PC-9 (cell line): ENCODE results near the gene PTPRM. TPM values are rescaled to one million over a fixed set of nuclear protein-coding genes. Genes with fewer than 3 reads are reported as not detected.

Source experiments
- BruUV-seq: library from RNA; stranded (reverse); fragments of 400-500 nt; replicated peaks from 2 replicates; lab custom pipeline; 2021; lab: Mats Ljungman, UMichigan
- CTCF ChIA-PET: fragments of 300-600 bp; sonication (Branson Sonifier 250); formaldehyde crosslinking; loops from one replicate; lab custom pipeline; 2022; ENCODE audit warnings: antibody characterized with exemption; lab: Charles Lee
- POLR2A ChIA-PET: fragments of 300-600 bp; sonication (Branson Sonifier 250); formaldehyde crosslinking; loops from one replicate; lab custom pipeline; 2022; ENCODE audit warnings: antibody characterized with exemption; ENCODE audit not compliant: unreplicated experiment; lab: Charles Lee
- DNase-seq, 2 experiments: peaks; one replicate each; pipeline versions ENCODE4 v3.0.0 to v3.0.0-alpha.2; 2015 to 2022; ENCODE audit warnings: mixed read lengths in 1 of 2
- H2AFZ ChIP-seq: fragments of 200-600 bp; sonication (generic); 2 replicates; pipeline ENCODE4 v1.8.1; 2017; ENCODE audit warnings: antibody characterized with exemption
- H3F3A ChIP-seq: fragments of 200-600 bp; sonication (generic); 2 replicates; pipeline ENCODE4 v1.8.1; 2017; ENCODE audit warnings: antibody characterized with exemption, mild to moderate bottlenecking, low read depth; ENCODE audit not compliant: insufficient read depth
- H3K27ac ChIP-seq: fragments of 200-600 bp; sonication (generic); 2 replicates; pipeline ENCODE4 v1.6.1; 2016; ENCODE audit warnings: mixed run types
- H3K27me3 ChIP-seq: fragments of 200-600 bp; sonication (generic); 2 replicates; pipeline ENCODE4 v1.6.1; 2016; ENCODE audit warnings: low read depth, mixed run types; ENCODE audit not compliant: insufficient read depth
- H3K36me3 ChIP-seq: fragments of 200-600 bp; sonication (generic); 2 replicates; pipeline ENCODE4 v1.6.1; 2016; ENCODE audit warnings: low read depth, mixed run types
- H3K4me1 ChIP-seq: fragments of 200-600 bp; sonication (generic); replicated peaks from 2 replicates; pipeline ENCODE4 v1.6.1; 2016; ENCODE audit warnings: mixed run types; ENCODE audit not compliant: insufficient read depth
- H3K4me2 ChIP-seq: fragments of 200-600 bp; sonication (generic); 2 replicates; pipeline ENCODE4 v1.6.1; 2017; ENCODE audit warnings: mixed run types
- H3K4me3 ChIP-seq: fragments of 200-600 bp; sonication (generic); 2 replicates; pipeline ENCODE4 v1.6.1; 2016; ENCODE audit warnings: mixed run types
- H3K79me2 ChIP-seq: fragments of 200-600 bp; sonication (generic); 2 replicates; pipeline ENCODE4 v1.6.1; 2017; ENCODE audit warnings: low read depth, mixed run types
- H3K9me2 ChIP-seq: fragments of 200-600 bp; sonication (generic); 2 replicates; pipeline ENCODE4 v1.8.1; 2017; ENCODE audit warnings: mild to moderate bottlenecking; ENCODE audit not compliant: insufficient read depth
- H3K9me3 ChIP-seq: fragments of 200-600 bp; sonication (generic); 2 replicates; pipeline ENCODE4 v1.8.1; 2016; ENCODE audit warnings: low read depth; ENCODE audit not compliant: insufficient read depth
- H4K20me1 ChIP-seq: fragments of 200-600 bp; sonication (generic); 2 replicates; pipeline ENCODE4 v1.8.1; 2017; ENCODE audit not compliant: insufficient read depth
- CTCF ChIP-seq: fragments of 200-600 bp; sonication (generic); conservative IDR thresholded peaks from 2 replicates; pipeline ENCODE4 v1.6.1; 2017; ENCODE audit warnings: mixed run types, antibody characterized with exemption, mild to moderate bottlenecking, moderate library complexity
- EZH2 ChIP-seq: fragments of 200-600 bp; sonication (generic); IDR thresholded peaks from 2 replicates; pipeline ENCODE4 v1.8.0; 2017; ENCODE audit warnings: antibody characterized with exemption, low read depth
- intact Hi-C: fragments of 100-400 bp; cut with micrococcal nuclease; formaldehyde crosslinking; loops from one replicate; pipeline ENCODE4 v1.10.0; 2022; ENCODE audit not compliant: unreplicated experiment
- total RNA-seq: library from RNA; stranded (reverse); gene quantifications from 2 replicates; pipeline ENCODE4 v1.2.3, GENCODE V29; 2021

Gene PTPRM
- total RNA-seq, 1 experiment from 2014 or later: 32.5 TPM

GRCh38 chr18:7940971-7941370, 373.9 kb downstream of the PTPRM start:
- H3K4me2 ChIP-seq: no peak overlapping the region
- peaks cover 8% of the 10 kb centered on the region for H3K4me1 ChIP-seq
- H3K9me2 ChIP-seq: no peaks in the 10 kb centered on the region
- ChIA-PET CTCF (no interaction called here), POLR2A (no interaction called here)
- H3K27me3 ChIP-seq: no peaks in the 10 kb centered on the region
- H3K27ac ChIP-seq: no peak overlapping the region
- no peak overlapping the region for H3K4me3 ChIP-seq
- no peaks in the 10 kb centered on the region for H4K20me1 ChIP-seq
- no peaks in the 10 kb centered on the region for H3K36me3 ChIP-seq
- H2AFZ ChIP-seq: no peak overlapping the region
- TF ChIP-seq EZH2 (no peak), CTCF (no peak)
- H3K79me2 ChIP-seq: no peaks in the 10 kb centered on the region
- DNase-seq: no peak
- intact Hi-C loops: no loop called here
- no TSS peak for BruUV-seq
- H3K9me3 ChIP-seq: no peaks in the 10 kb centered on the region
- H3F3A ChIP-seq: peaks cover 5% of the 10 kb centered on the region; the same call in 1 of the 2 replicates

GRCh38 chr18:7941533-7941932, 374.4 kb downstream of the PTPRM start:
- peaks cover 11% of the 10 kb centered on the region; the same call in 1 of the 2 replicates for H3F3A ChIP-seq
- DNase-seq: no peak
- no peaks in the 10 kb centered on the region for H4K20me1 ChIP-seq
- TF ChIP-seq CTCF (no peak), EZH2 (no peak)
- no peak overlapping the region for H2AFZ ChIP-seq
- ChIA-PET POLR2A (interaction anchor here (0.7 kb wide), 1 partner anchor 15 kb away, joined by 3 read pairs; no protein-coding TSS in a partner anchor), CTCF (interaction anchor here (0.6 kb wide), 1 partner anchor 19 kb away, joined by 5 read pairs; no protein-coding TSS in a partner anchor)
- H3K36me3 ChIP-seq: no peaks in the 10 kb centered on the region
- H3K9me3 ChIP-seq: no peaks in the 10 kb centered on the region
- intact Hi-C loops: no loop called here
- H3K27ac ChIP-seq: no peak overlapping the region
- peaks cover 14% of the 10 kb centered on the region for H3K4me1 ChIP-seq
- H3K4me2 ChIP-seq: no peak overlapping the region
- H3K27me3 ChIP-seq: no peaks in the 10 kb centered on the region
- BruUV-seq: no TSS peak
- H3K4me3 ChIP-seq: no peak overlapping the region
- no peaks in the 10 kb centered on the region for H3K9me2 ChIP-seq
- no peaks in the 10 kb centered on the region for H3K79me2 ChIP-seq

- peak overlapping the region; percentile 85 for H3K27ac ChIP-seq
- no peaks in the 10 kb centered on the region for H3K27me3 ChIP-seq
- H3K4me3 ChIP-seq: peak overlapping the region; percentile 54
- H4K20me1 ChIP-seq: no peaks in the 10 kb centered on the region
- ChIA-PET CTCF (interaction anchor here (0.6 kb wide), 1 partner anchor 79 kb away, joined by 3 read pairs; no protein-coding TSS in a partner anchor), POLR2A (interaction anchor here (0.7 kb wide), 1 partner anchor 1146 kb away, joined by 4 read pairs; no protein-coding TSS in a partner anchor)
- no peaks in the 10 kb centered on the region for H3K36me3 ChIP-seq
- peaks cover 36% of the 10 kb centered on the region for H3K4me1 ChIP-seq
- intact Hi-C loops: loop anchor here (1.0 to 5.0 kb wide), 3 partner anchors 24 to 379 kb away; partner anchors contain the start of gene PTPRM
- H3K4me2 ChIP-seq: peak overlapping the region; percentile 77
- BruUV-seq: no TSS peak
- peak overlapping the region; percentile 81 for H2AFZ ChIP-seq
- H3K9me3 ChIP-seq: no peaks in the 10 kb centered on the region
- DNase-seq: peak; percentile 16 to 86
- peaks cover 11% of the 10 kb centered on the region; the same call in 1 of the 2 replicates for H3F3A ChIP-seq
- H3K9me2 ChIP-seq: no peaks in the 10 kb centered on the region
- TF ChIP-seq CTCF (no peak), EZH2 (no peak)
- H3K79me2 ChIP-seq: no peaks in the 10 kb centered on the region
Measured at GRCh38 chr18:7945882-7946281, 378.8 kb downstream of the PTPRM start.
